Activated CD8-positive, alpha-beta T cell treated with anti-CD3 and anti-CD28 coated beads, Interleukin-2, amount 10 ng/mL, durations not matched to agents 7 days and 5 days (primary cell): ENCODE measurements around the gene ZFP3. TPM values are rescaled to one million over a fixed set of nuclear protein-coding genes. Genes with fewer than 3 reads are reported as not detected.
"Not testable (repeated sequence)": the region's sequence is repeated elsewhere in the genome, so short reads cannot be mapped to it uniquely, and the experiment has no call there.

Experiments used
- ATAC-seq: fragments of 150-1000 bp; cut with Tn5 transposase; one replicate; pipeline ENCODE4 v1.10.0; 2021; ENCODE audit warnings: moderate library complexity
- CTCF ChIA-PET: fragments of 350-600 bp; sonication (Branson Sonifier 250); formaldehyde crosslinking; loops from one replicate; lab custom pipeline; 2021; ENCODE audit warnings: antibody characterized with exemption; lab: Charles Lee
- POLR2A ChIA-PET: fragments of 350-600 bp; sonication (Branson Sonifier 250); formaldehyde crosslinking; loops from one replicate; lab custom pipeline; 2021; ENCODE audit warnings: antibody characterized with exemption; lab: Charles Lee
- DNase-seq: peaks from one replicate; pipeline ENCODE4 v3.0.0-alpha.2; 2020
- H3K27ac Mint-ChIP-seq: one replicate; pipeline ENCODE4 v1.8.0; 2021; ENCODE audit warnings: mild to moderate bottlenecking, mixed read lengths
- H3K27me3 Mint-ChIP-seq: one replicate; pipeline ENCODE4 v1.8.0; 2021; ENCODE audit warnings: low read depth, mixed read lengths
- H3K36me3 Mint-ChIP-seq: one replicate; pipeline ENCODE4 v1.8.0; 2021; ENCODE audit warnings: low read depth, mixed read lengths
- H3K4me1 Mint-ChIP-seq: one replicate; pipeline ENCODE4 v1.8.0; 2021; ENCODE audit warnings: low read depth, mixed read lengths
- H3K4me3 Mint-ChIP-seq: one replicate; pipeline ENCODE4 v1.8.0; 2021; ENCODE audit warnings: mild to moderate bottlenecking, mixed read lengths
- H3K9me3 Mint-ChIP-seq: one replicate; pipeline ENCODE4 v1.8.0; 2022; ENCODE audit warnings: mixed read lengths; ENCODE audit not compliant: insufficient read depth
- total RNA-seq, 2 experiments: library from RNA; stranded (reverse); gene quantifications; one replicate each; pipeline ENCODE4 v1.2.3, GENCODE V29; 2021

Gene ZFP3
- total RNA-seq, 2 experiments from 2014 or later: 3.3 to 3.5 TPM

GRCh38 chr17:5128387-5128786 lies 50.1 kb downstream of the ZFP3 start:
- DNase-seq, H3K4me3 Mint-ChIP-seq, ATAC-seq, H3K36me3 Mint-ChIP-seq, H3K9me3 Mint-ChIP-seq, H3K4me1 Mint-ChIP-seq, POLR2A ChIA-PET, H3K27ac Mint-ChIP-seq: not testable (repeated sequence)
- CTCF ChIA-PET: interaction anchor here (1.1 kb wide), 1 partner anchor 27 kb away, joined by 3 read pairs; no protein-coding TSS in a partner anchor
- H3K27me3 Mint-ChIP-seq: peaks cover 15% of the 10 kb centered on the region

- no peak for ATAC-seq
- ChIA-PET POLR2A (no interaction called here), CTCF (no interaction called here)
- H3K4me1 Mint-ChIP-seq: no peaks in the 10 kb centered on the region
- no peaks in the 10 kb centered on the region for H3K36me3 Mint-ChIP-seq
- H3K9me3 Mint-ChIP-seq: no peaks in the 10 kb centered on the region
- peaks cover 9% of the 10 kb centered on the region for H3K27me3 Mint-ChIP-seq
- no peak for DNase-seq
- H3K27ac Mint-ChIP-seq: no peak overlapping the region
- no peak overlapping the region for H3K4me3 Mint-ChIP-seq
These were observed 50.8 kb downstream of the ZFP3 start for GRCh38 chr17:5128905-5129535.

- CTCF ChIA-PET, H3K36me3 Mint-ChIP-seq, H3K9me3 Mint-ChIP-seq, H3K4me3 Mint-ChIP-seq, H3K4me1 Mint-ChIP-seq, ATAC-seq, H3K27me3 Mint-ChIP-seq, DNase-seq, POLR2A ChIA-PET, H3K27ac Mint-ChIP-seq: not testable (repeated sequence)
These were observed 51.5 kb downstream of the ZFP3 start for GRCh38 chr17:5129770-5130169.

- H3K4me3 Mint-ChIP-seq, H3K9me3 Mint-ChIP-seq, H3K36me3 Mint-ChIP-seq, H3K27me3 Mint-ChIP-seq, CTCF ChIA-PET, POLR2A ChIA-PET, H3K27ac Mint-ChIP-seq, ATAC-seq, DNase-seq, H3K4me1 Mint-ChIP-seq: not testable (repeated sequence)
These were observed 52.0 kb downstream of the ZFP3 start for GRCh38 chr17:5130261-5130660.

- not testable (repeated sequence) for H3K4me1 Mint-ChIP-seq, ATAC-seq, DNase-seq
These were observed 52.4 kb downstream of the ZFP3 start for GRCh38 chr17:5130687-5131086.

GRCh38 chr17:5131146-5131715 lies 53.0 kb downstream of the ZFP3 start:
- no peaks in the 10 kb centered on the region for H3K27me3 Mint-ChIP-seq
- no peak for ATAC-seq
- H3K4me3 Mint-ChIP-seq: no peak overlapping the region
- no peak for DNase-seq
- H3K4me1 Mint-ChIP-seq: no peaks in the 10 kb centered on the region
- ChIA-PET POLR2A (no interaction called here), CTCF (no interaction called here)
- no peak overlapping the region for H3K27ac Mint-ChIP-seq
- H3K9me3 Mint-ChIP-seq: no peaks in the 10 kb centered on the region
- H3K36me3 Mint-ChIP-seq: no peaks in the 10 kb centered on the region

More at GRCh38 chr17:5130687-5131086, 52.4 kb downstream of the ZFP3 start:
- H3K27me3 Mint-ChIP-seq, H3K36me3 Mint-ChIP-seq, POLR2A ChIA-PET, H3K27ac Mint-ChIP-seq, H3K4me3 Mint-ChIP-seq, H3K9me3 Mint-ChIP-seq, CTCF ChIA-PET: not testable (repeated sequence)

GRCh38 chr17:5131799-5132502 lies 53.7 kb downstream of the ZFP3 start:
- ATAC-seq, H3K36me3 Mint-ChIP-seq, H3K4me3 Mint-ChIP-seq, DNase-seq, CTCF ChIA-PET, H3K9me3 Mint-ChIP-seq, H3K4me1 Mint-ChIP-seq, H3K27me3 Mint-ChIP-seq, H3K27ac Mint-ChIP-seq, POLR2A ChIA-PET: not testable (repeated sequence)

GRCh38 chr17:5132503-5133225 lies 54.4 kb downstream of the ZFP3 start:
- H3K27me3 Mint-ChIP-seq, H3K4me1 Mint-ChIP-seq, CTCF ChIA-PET, H3K36me3 Mint-ChIP-seq, H3K27ac Mint-ChIP-seq, POLR2A ChIA-PET, DNase-seq, H3K4me3 Mint-ChIP-seq, H3K9me3 Mint-ChIP-seq, ATAC-seq: not testable (repeated sequence)

GRCh38 chr17:5133311-5133710 lies 55.0 kb downstream of the ZFP3 start:
- DNase-seq (no peak), ATAC-seq (no peak)
- CTCF ChIA-PET: no interaction called here
- H3K27ac Mint-ChIP-seq: no peak overlapping the region
- no peaks in the 10 kb centered on the region for H3K9me3 Mint-ChIP-seq
- no peak overlapping the region for H3K4me3 Mint-ChIP-seq
- POLR2A ChIA-PET: no interaction called here
- no peaks in the 10 kb centered on the region for H3K27me3 Mint-ChIP-seq
- H3K4me1 Mint-ChIP-seq: no peaks in the 10 kb centered on the region
- H3K36me3 Mint-ChIP-seq: no peaks in the 10 kb centered on the region

GRCh38 chr17:5133961-5134360 lies 55.7 kb downstream of the ZFP3 start:
- not testable (repeated sequence) for ATAC-seq

GRCh38 chr17:5134571-5134970 lies 56.3 kb downstream of the ZFP3 start:
- DNase-seq, H3K27ac Mint-ChIP-seq, H3K27me3 Mint-ChIP-seq, H3K4me3 Mint-ChIP-seq, ATAC-seq, H3K9me3 Mint-ChIP-seq, H3K36me3 Mint-ChIP-seq, H3K4me1 Mint-ChIP-seq, POLR2A ChIA-PET: not testable (repeated sequence)
- CTCF ChIA-PET: interaction anchor here (0.7 kb wide), 1 partner anchor 92 kb away, joined by 3 read pairs; no protein-coding TSS in a partner anchor

More at GRCh38 chr17:5133961-5134360, 55.7 kb downstream of the ZFP3 start:
- H3K27me3 Mint-ChIP-seq, DNase-seq, H3K36me3 Mint-ChIP-seq, H3K27ac Mint-ChIP-seq, H3K9me3 Mint-ChIP-seq, CTCF ChIA-PET, H3K4me1 Mint-ChIP-seq, H3K4me3 Mint-ChIP-seq, POLR2A ChIA-PET: not testable (repeated sequence)
